Ishikawa (cell line): ENCODE measurements around the gene TBC1D5.

Source experiments
- CEBPB ChIP-seq: IDR thresholded peaks from 2 replicates; pipeline ENCODE4 v1.6.1; 2012
- CREB1 ChIP-seq: IDR thresholded peaks from 2 replicates; pipeline ENCODE4 v1.6.1; 2012; ENCODE audit warnings: low read depth
- EGR1 ChIP-seq: IDR thresholded peaks from 2 replicates; pipeline ENCODE4 v1.6.1; 2012
- EP300 ChIP-seq: IDR thresholded peaks from 2 replicates; pipeline ENCODE4 v1.6.1; 2012; ENCODE audit warnings: borderline replicate concordance
- FOXM1 ChIP-seq: IDR thresholded peaks from 2 replicates; pipeline ENCODE4 v1.6.1; 2012; ENCODE audit warnings: low read depth, borderline replicate concordance
- TAF1 ChIP-seq: IDR thresholded peaks from 2 replicates; pipeline ENCODE4 v1.6.1; 2012; ENCODE audit warnings: low read depth, mild to moderate bottlenecking
- YY1 ChIP-seq: IDR thresholded peaks from 2 replicates; pipeline ENCODE4 v1.6.1; 2012; ENCODE audit warnings: low read depth
- TF ChIP-seq, protein P1 (sequence below): IDR thresholded peaks from 2 replicates; pipeline ENCODE4 v1.6.1; 2012
- TF ChIP-seq, protein P2 (sequence below): IDR thresholded peaks from 2 replicates; pipeline ENCODE4 v1.6.1; 2012; ENCODE audit warnings: low read depth, mild to moderate bottlenecking

DNA sequence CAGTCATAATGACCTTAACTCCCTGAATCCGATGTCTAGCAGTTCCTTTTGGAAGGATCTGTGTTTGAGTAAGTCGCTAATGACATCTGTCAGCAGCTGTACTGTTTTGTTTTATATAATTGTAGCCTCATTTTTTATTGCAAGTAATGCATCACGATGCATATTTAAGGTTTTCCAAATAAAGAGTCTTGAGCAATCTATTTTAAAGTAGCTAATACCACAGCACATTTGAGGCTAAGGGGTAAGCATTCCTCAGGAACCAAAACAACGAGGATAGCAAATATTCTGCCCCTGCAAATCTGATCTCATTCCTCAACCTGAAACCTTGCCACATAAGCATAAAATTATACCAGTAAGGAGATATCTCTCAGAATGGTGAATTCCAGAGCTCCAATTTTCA is 98.7 kb downstream of the TBC1D5 start:
- TF ChIP-seq CEBPB: no peak
- no peak for TF ChIP-seq TAF1
- no peak for TF ChIP-seq CREB1
- no peak for TF ChIP-seq YY1
- TF ChIP-seq, protein P1, sequence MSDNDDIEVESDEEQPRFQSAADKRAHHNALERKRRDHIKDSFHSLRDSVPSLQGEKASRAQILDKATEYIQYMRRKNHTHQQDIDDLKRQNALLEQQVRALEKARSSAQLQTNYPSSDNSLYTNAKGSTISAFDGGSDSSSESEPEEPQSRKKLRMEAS: no peak
- no peak for TF ChIP-seq FOXM1
- no peak for TF ChIP-seq EP300
- no peak for TF ChIP-seq EGR1
- TF ChIP-seq, protein P2, sequence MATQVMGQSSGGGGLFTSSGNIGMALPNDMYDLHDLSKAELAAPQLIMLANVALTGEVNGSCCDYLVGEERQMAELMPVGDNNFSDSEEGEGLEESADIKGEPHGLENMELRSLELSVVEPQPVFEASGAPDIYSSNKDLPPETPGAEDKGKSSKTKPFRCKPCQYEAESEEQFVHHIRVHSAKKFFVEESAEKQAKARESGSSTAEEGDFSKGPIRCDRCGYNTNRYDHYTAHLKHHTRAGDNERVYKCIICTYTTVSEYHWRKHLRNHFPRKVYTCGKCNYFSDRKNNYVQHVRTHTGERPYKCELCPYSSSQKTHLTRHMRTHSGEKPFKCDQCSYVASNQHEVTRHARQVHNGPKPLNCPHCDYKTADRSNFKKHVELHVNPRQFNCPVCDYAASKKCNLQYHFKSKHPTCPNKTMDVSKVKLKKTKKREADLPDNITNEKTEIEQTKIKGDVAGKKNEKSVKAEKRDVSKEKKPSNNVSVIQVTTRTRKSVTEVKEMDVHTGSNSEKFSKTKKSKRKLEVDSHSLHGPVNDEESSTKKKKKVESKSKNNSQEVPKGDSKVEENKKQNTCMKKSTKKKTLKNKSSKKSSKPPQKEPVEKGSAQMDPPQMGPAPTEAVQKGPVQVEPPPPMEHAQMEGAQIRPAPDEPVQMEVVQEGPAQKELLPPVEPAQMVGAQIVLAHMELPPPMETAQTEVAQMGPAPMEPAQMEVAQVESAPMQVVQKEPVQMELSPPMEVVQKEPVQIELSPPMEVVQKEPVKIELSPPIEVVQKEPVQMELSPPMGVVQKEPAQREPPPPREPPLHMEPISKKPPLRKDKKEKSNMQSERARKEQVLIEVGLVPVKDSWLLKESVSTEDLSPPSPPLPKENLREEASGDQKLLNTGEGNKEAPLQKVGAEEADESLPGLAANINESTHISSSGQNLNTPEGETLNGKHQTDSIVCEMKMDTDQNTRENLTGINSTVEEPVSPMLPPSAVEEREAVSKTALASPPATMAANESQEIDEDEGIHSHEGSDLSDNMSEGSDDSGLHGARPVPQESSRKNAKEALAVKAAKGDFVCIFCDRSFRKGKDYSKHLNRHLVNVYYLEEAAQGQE: no peak
